Fibroblast of lung (primary cell): ENCODE measurements around the gene MYOCD. TPM values are rescaled to one million over a fixed set of nuclear protein-coding genes. Genes with fewer than 3 reads are reported as not detected.
A peak's percentile ranks its signal among the peaks of the same experiment; 100 is the strongest.

Experiments used
- DNase-seq, 2 donors: peaks; one replicate each; pipeline versions ENCODE4 v3.0.0 to v3.0.0-alpha.2; 2010; ENCODE audit warnings: low read depth in 2 of 2
- H2AFZ ChIP-seq: 2 replicates; pipeline ENCODE4 v1.5.1; 2012; ENCODE audit warnings: low read length, control low read depth, inconsistent platforms
- H3K27ac ChIP-seq: 2 replicates; pipeline ENCODE4 v1.5.1; 2011; ENCODE audit warnings: low read length, control low read depth; ENCODE audit not compliant: insufficient read depth
- H3K27me3 ChIP-seq: 2 replicates; pipeline ENCODE4 v1.5.1; 2011; ENCODE audit warnings: mild to moderate bottlenecking, low read length; ENCODE audit not compliant: control insufficient read depth, insufficient read depth
- H3K36me3 ChIP-seq: 2 replicates; pipeline ENCODE4 v1.5.1; 2011; ENCODE audit warnings: low read length; ENCODE audit not compliant: control insufficient read depth, insufficient read depth
- H3K4me1 ChIP-seq: 2 replicates; pipeline ENCODE4 v1.5.1; 2011; ENCODE audit warnings: low read length; ENCODE audit not compliant: control insufficient read depth, insufficient read depth; ENCODE audit errors: extremely low read depth
- H3K4me2 ChIP-seq: 2 replicates; pipeline ENCODE4 v1.5.1; 2011; ENCODE audit warnings: low read length, control low read depth; ENCODE audit not compliant: insufficient read depth; ENCODE audit errors: extremely low read depth
- H3K4me3 ChIP-seq, 4 experiments: fragments of 200-600 bp in 1 of 4; sonication (generic) in 1 of 4; replicated peaks in 1 of 4; 2 replicates each; pipeline ENCODE4 v1.5.1; 2011 to 2016; ENCODE audit warnings: low read length in 4 of 4, low read depth in 3 of 4, mild to moderate bottlenecking in 3 of 4, control low read depth in 2 of 4, inconsistent platforms in 1 of 4, mixed read lengths in 1 of 4; ENCODE audit not compliant: insufficient read depth in 1 of 4; ENCODE audit errors: control extremely low read depth in 1 of 4
- H3K79me2 ChIP-seq: 2 replicates; pipeline ENCODE4 v1.5.1; 2012; ENCODE audit warnings: mild to moderate bottlenecking, low read length, inconsistent platforms; ENCODE audit not compliant: control insufficient read depth, insufficient read depth
- H3K9ac ChIP-seq: 2 replicates; pipeline ENCODE4 v1.5.1; 2011; ENCODE audit warnings: mild to moderate bottlenecking, low read length, control low read depth; ENCODE audit not compliant: insufficient read depth
- H3K9me3 ChIP-seq: 2 replicates; pipeline ENCODE4 v1.5.1; 2012; ENCODE audit warnings: low read depth, low read length; ENCODE audit not compliant: control insufficient read depth, insufficient read depth
- H4K20me1 ChIP-seq: 2 replicates; pipeline ENCODE4 v1.5.1; 2011; ENCODE audit warnings: low read length; ENCODE audit not compliant: control insufficient read depth, insufficient read depth; ENCODE audit errors: extremely low read depth
- EZH2 ChIP-seq: IDR thresholded peaks from 2 replicates; pipeline ENCODE4 v1.5.1; 2012; ENCODE audit warnings: low read length, control low read depth, mild to moderate bottlenecking; ENCODE audit errors: missing control alignments
- polyA plus RNA-seq, 2 donors: library from polyadenylated mRNA; depleted of rRNA in 1 of 2; stranded (reverse) in 1 of 2; unstranded in 1 of 2; fragments of >200 nt; gene quantifications; 2 replicates each; pipeline ENCODE4 v1.2.1, GENCODE V29; 2011 to 2012; ENCODE audit warnings: missing spikeins in 1 of 2
- total RNA-seq: library from RNA; depleted of rRNA; stranded (reverse); fragments of >200 nt; gene quantifications from 2 replicates; pipeline ENCODE4 v1.2.1, GENCODE V29; 2014
- TF ChIP-seq, protein P1 (sequence below), 2 donors: IDR thresholded peaks in 1 of 2; conservative IDR thresholded peaks in 1 of 2; 1 replicate in 1 of 2; 2 replicates in 1 of 2; pipeline ENCODE4 v1.5.1; 2011 to 2012; ENCODE audit warnings: low read length in 2 of 2, control low read depth in 1 of 2, inconsistent platforms in 1 of 2, low read depth in 1 of 2, mild to moderate bottlenecking in 1 of 2

Gene MYOCD
- total and polyA plus RNA-seq, 2 donors (not counting 1 experiment from before 2014, with no cell fraction given): 0.17 to 0.99 TPM

DNA sequence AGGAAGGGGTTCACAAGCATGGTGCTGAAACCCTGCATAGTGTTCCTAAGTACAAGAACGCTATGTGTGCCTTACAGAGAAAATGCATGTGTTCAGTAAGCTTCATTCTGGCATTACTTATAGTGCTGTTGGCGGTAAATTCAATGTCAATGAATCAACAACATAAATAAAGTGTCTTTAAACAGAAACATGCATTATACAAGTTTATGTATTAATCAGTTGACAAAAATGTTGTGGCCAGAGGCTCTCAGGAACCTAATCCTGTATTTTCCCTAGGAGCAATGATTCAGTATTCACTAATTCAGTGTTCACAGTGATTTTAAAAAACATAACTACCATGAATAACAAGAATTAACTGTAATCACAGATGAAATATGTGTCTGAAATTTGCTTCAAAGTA, 47.1 kb upstream of the MYOCD start:
- Histone ChIP-seq H3K36me3 (no peaks in the 10 kb centered on the region), H3K4me2 (no peak overlapping the region), H3K4me3 (no peak overlapping the region), H4K20me1 (no peaks in the 10 kb centered on the region), H2AFZ (no peak overlapping the region), H3K4me1 (peaks cover 8% of the 10 kb centered on the region), H3K27ac (no peak overlapping the region), H3K27me3 (no peaks in the 10 kb centered on the region), H3K9ac (no peak overlapping the region), H3K9me3 (no peaks in the 10 kb centered on the region), H3K79me2 (no peaks in the 10 kb centered on the region)
- peak; percentile 68 to 81 for DNase-seq
- TF ChIP-seq, protein P1, sequence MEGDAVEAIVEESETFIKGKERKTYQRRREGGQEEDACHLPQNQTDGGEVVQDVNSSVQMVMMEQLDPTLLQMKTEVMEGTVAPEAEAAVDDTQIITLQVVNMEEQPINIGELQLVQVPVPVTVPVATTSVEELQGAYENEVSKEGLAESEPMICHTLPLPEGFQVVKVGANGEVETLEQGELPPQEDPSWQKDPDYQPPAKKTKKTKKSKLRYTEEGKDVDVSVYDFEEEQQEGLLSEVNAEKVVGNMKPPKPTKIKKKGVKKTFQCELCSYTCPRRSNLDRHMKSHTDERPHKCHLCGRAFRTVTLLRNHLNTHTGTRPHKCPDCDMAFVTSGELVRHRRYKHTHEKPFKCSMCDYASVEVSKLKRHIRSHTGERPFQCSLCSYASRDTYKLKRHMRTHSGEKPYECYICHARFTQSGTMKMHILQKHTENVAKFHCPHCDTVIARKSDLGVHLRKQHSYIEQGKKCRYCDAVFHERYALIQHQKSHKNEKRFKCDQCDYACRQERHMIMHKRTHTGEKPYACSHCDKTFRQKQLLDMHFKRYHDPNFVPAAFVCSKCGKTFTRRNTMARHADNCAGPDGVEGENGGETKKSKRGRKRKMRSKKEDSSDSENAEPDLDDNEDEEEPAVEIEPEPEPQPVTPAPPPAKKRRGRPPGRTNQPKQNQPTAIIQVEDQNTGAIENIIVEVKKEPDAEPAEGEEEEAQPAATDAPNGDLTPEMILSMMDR (conservative IDR thresholded peaks at IDR 0.05 in 1 of 2, IDR thresholded peaks at IDR 0.05 in 1 of 2; ENCODE audit: low read depth in 1 of 2, low read length in 2 of 2): no peak
- no peak for TF ChIP-seq EZH2

DNA sequence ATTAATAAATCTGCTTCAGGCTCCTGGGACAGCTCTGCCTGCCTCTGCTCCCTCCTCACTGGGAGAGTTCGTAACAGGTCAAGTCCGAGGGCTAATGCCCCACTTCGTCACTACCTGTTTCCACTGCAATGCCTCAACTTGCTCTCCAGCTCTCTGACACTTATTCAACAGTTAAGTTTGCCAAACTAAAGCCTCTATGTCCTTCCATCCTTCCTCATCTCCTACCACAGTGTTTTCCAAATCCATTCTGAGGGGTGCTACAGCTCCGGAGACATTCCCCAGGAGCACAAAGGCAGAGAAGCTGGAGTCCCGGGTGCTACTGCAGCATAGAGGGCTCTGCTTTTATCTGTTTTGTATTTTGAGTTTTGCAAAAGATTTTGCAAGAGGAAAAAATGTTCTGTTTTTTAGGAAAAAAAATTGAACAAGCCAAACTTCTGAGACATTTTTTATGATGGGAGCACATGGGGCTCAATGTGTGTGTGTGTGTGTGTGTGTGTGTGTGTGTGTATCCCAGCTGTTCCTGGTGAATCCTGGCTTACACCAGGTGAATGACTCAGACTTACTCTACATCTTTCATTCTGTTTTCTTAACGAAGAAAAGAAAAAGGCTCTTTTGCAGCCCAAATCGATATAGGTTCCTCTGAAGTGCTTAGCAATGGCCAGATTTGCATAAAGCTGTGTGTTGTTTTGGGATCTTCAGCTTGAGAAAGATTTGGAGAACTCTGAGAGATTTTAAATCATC, 46.1 kb upstream of the MYOCD start:
- Histone ChIP-seq H3K4me3 (no peak overlapping the region), H3K9ac (no peak overlapping the region), H4K20me1 (no peaks in the 10 kb centered on the region), H3K79me2 (no peaks in the 10 kb centered on the region), H3K4me1 (peaks cover 4% of the 10 kb centered on the region), H3K27ac (peak overlapping the region; percentile 22), H3K9me3 (no peaks in the 10 kb centered on the region), H3K4me2 (no peak overlapping the region), H3K27me3 (no peaks in the 10 kb centered on the region), H2AFZ (no peak overlapping the region), H3K36me3 (no peaks in the 10 kb centered on the region)
- TF ChIP-seq, protein P1 (conservative IDR thresholded peaks at IDR 0.05 in 1 of 2, IDR thresholded peaks at IDR 0.05 in 1 of 2; ENCODE audit: low read depth in 1 of 2, low read length in 2 of 2): no peak
- TF ChIP-seq EZH2: no peak
- DNase-seq: peak; percentile 51 to 75

DNA sequence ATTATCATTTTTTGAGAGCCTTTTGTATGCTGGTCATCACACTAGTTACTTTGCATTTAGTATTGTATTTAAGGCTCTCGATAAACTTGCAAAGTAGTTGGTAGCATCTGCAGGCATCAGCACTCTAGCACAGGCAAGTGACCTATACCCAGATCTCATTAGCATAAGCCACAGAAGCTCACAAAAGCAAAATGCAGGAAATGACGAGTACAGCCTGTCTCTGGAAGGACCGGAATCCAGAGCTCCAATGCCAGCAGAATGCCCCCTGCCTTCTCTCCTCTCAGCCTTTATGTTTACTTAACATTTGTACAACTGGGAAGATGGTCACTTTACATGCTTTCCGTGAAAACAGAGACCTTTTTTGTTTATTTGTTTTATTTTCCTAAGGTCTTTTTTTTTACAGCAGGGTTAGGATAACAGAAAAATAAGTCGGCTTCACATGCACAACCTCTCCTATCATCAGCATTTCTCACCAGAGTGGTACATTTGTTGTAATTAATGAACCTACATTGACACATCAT, 45.4 kb upstream of the MYOCD start:
- H2AFZ ChIP-seq: no peak overlapping the region
- no peak overlapping the region for H3K27ac ChIP-seq
- H3K27me3 ChIP-seq: no peaks in the 10 kb centered on the region
- TF ChIP-seq, protein P1 (conservative IDR thresholded peaks at IDR 0.05 in 1 of 2, IDR thresholded peaks at IDR 0.05 in 1 of 2; ENCODE audit: low read depth in 1 of 2, low read length in 2 of 2): no peak
- TF ChIP-seq EZH2: no peak
- no peaks in the 10 kb centered on the region for H4K20me1 ChIP-seq
- H3K4me1 ChIP-seq: peaks cover 4% of the 10 kb centered on the region
- no peak overlapping the region for H3K4me3 ChIP-seq
- no peak overlapping the region for H3K9ac ChIP-seq
- H3K36me3 ChIP-seq: no peaks in the 10 kb centered on the region
- peak; percentile 66 to 81 for DNase-seq
- no peaks in the 10 kb centered on the region for H3K79me2 ChIP-seq
- H3K4me2 ChIP-seq: no peak overlapping the region
- no peaks in the 10 kb centered on the region for H3K9me3 ChIP-seq
